HG02943 (cell line): ENCODE data around the gene CTNNBL1.
"Not testable (repeated sequence)": the region's sequence is repeated elsewhere in the genome, so short reads cannot be mapped to it uniquely, and the experiment has no call there.

Source experiments
- ATAC-seq: cut with Tn5 transposase; IDR thresholded peaks from one replicate; pipeline ENCODE4 v1.9.1; 2021; ENCODE audit warnings: mild to moderate bottlenecking, low read depth, moderate library complexity; ENCODE audit not compliant: unreplicated experiment

Gene CTNNBL1

GRCh38 chr20:37693635-37694626, at the start of gene CTNNBL1:
TSS of gene CTNNBL1 (plus strand) at chr20:37694030. CDS start at chr20:37694123, 93 bp downstream.
- ATAC-seq: peak; percentile 73

- no peak for ATAC-seq
Measured at GRCh38 chr20:37644605-37645004, 49.2 kb upstream of the CTNNBL1 start.

GRCh38 chr20:37647946-37648345, 45.9 kb upstream of the CTNNBL1 start:
- no peak for ATAC-seq

- no peak for ATAC-seq
Measured at GRCh38 chr20:37649017-37649416, 44.8 kb upstream of the CTNNBL1 start.

- no peak for ATAC-seq
Measured at GRCh38 chr20:37649676-37650370, 44.0 kb upstream of the CTNNBL1 start.

- ATAC-seq: no peak
Measured at GRCh38 chr20:37650661-37651060, 43.2 kb upstream of the CTNNBL1 start.

GRCh38 chr20:37651932-37652331, 41.9 kb upstream of the CTNNBL1 start:
- no peak for ATAC-seq

GRCh38 chr20:37656945-37657344, 36.9 kb upstream of the CTNNBL1 start:
- ATAC-seq: no peak

- no peak for ATAC-seq
Measured at GRCh38 chr20:37657924-37658804, 35.7 kb upstream of the CTNNBL1 start.

GRCh38 chr20:37661519-37661918, 32.3 kb upstream of the CTNNBL1 start:
- no peak for ATAC-seq

- ATAC-seq: no peak
Measured at GRCh38 chr20:37662308-37662707, 31.5 kb upstream of the CTNNBL1 start.

GRCh38 chr20:37664595-37664994, 29.2 kb upstream of the CTNNBL1 start:
- ATAC-seq: not testable (repeated sequence)

- ATAC-seq: no peak
Measured at GRCh38 chr20:37668166-37668565, 25.7 kb upstream of the CTNNBL1 start.

GRCh38 chr20:37669062-37669772, 24.6 kb upstream of the CTNNBL1 start:
- ATAC-seq: no peak

- no peak for ATAC-seq
Measured at GRCh38 chr20:37669773-37670236, 24.0 kb upstream of the CTNNBL1 start.

GRCh38 chr20:37670351-37670791, 23.5 kb upstream of the CTNNBL1 start:
- ATAC-seq: no peak

- no peak for ATAC-seq
Measured at GRCh38 chr20:37672143-37672542, 21.7 kb upstream of the CTNNBL1 start.

- ATAC-seq: no peak
Measured at GRCh38 chr20:37673444-37673843, 20.4 kb upstream of the CTNNBL1 start.

- no peak for ATAC-seq
Measured at GRCh38 chr20:37676440-37676839, 17.4 kb upstream of the CTNNBL1 start.
